Sigmoid colon (tissue), 4 donors: ENCODE results near the gene ECE1.

Experiments used
- POLR2AphosphoS5 ChIP-seq, 4 donors: sonication (generic); formaldehyde crosslinking; IDR thresholded peaks; one replicate each; pipeline ENCODE4 v1.6.1; 2017; ENCODE audit warnings: antibody characterized with exemption in 4 of 4
- TF ChIP-seq, protein P1 (sequence below), 4 experiments: fragments of 450-650 bp in 3 of 4; fragments of 200-600 bp in 1 of 4; IDR thresholded peaks; one replicate each; pipeline ENCODE4 v1.5.1; 2016 to 2019; ENCODE audit warnings: antibody characterized with exemption in 4 of 4, mild to moderate bottlenecking in 3 of 4, moderate library complexity in 2 of 4

DNA sequence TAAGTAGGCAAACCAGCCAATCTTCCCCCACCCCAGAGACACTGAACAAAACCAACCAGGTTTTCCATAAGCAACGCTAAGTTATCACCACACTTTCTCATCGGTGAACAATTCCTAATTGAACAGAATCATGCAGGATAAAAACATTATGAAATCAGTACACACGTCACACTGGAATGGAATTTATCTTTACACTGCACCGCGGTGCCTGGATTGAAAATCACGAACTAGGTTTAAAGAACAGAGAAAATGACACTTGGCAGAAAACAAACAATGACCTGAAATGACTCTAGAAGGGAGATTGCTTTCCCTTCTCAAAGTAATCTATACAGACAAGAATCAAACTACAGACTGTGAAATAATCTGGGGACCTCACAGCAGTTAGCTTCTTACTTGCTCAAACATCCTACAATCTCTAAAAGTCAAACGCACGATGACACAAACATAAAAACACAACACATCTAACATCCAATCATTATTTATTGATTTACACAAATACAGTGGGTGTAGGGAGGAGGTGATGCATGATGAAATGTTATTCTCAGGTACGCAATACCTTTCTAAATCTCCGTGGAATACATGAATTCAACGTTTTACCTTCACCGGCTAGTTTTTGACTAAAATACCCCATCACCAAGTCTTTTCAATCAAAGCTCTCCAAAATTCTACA lies 115.5 kb downstream of the ECE1 start:
- TF ChIP-seq, protein P1, sequence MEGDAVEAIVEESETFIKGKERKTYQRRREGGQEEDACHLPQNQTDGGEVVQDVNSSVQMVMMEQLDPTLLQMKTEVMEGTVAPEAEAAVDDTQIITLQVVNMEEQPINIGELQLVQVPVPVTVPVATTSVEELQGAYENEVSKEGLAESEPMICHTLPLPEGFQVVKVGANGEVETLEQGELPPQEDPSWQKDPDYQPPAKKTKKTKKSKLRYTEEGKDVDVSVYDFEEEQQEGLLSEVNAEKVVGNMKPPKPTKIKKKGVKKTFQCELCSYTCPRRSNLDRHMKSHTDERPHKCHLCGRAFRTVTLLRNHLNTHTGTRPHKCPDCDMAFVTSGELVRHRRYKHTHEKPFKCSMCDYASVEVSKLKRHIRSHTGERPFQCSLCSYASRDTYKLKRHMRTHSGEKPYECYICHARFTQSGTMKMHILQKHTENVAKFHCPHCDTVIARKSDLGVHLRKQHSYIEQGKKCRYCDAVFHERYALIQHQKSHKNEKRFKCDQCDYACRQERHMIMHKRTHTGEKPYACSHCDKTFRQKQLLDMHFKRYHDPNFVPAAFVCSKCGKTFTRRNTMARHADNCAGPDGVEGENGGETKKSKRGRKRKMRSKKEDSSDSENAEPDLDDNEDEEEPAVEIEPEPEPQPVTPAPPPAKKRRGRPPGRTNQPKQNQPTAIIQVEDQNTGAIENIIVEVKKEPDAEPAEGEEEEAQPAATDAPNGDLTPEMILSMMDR (IDR thresholded peaks at IDR 0.05) = no peak
- TF ChIP-seq POLR2AphosphoS5 (IDR thresholded peaks at IDR 0.05) = no peak
